K562 (cell line): ENCODE results near the gene RNF223. TPM values are rescaled to one million over a fixed set of nuclear protein-coding genes. Genes with fewer than 3 reads are reported as not detected.

Experiments
- CTBP1 ChIP-seq: fragments of 450-650 bp; IDR thresholded peaks from 2 replicates; pipeline ENCODE4 v1.6.1; 2016; ENCODE audit warnings: borderline replicate concordance
- E2F5 ChIP-seq: sonication (generic); formaldehyde crosslinking; IDR thresholded peaks from 2 replicates; pipeline ENCODE4 v1.8.0; 2022; ENCODE audit warnings: mild to moderate bottlenecking, missing genetic modification reagents
- ERF ChIP-seq: fragments of 450-650 bp; formaldehyde crosslinking; IDR thresholded peaks from 2 replicates; pipeline ENCODE4 v1.4.0; 2020; ENCODE audit warnings: mild to moderate bottlenecking, mixed read lengths
- HMGN3 ChIP-seq: IDR thresholded peaks from 2 replicates; pipeline ENCODE4 v1.6.1; 2011; ENCODE audit warnings: borderline replicate concordance, low read depth, mild to moderate bottlenecking, mixed read lengths, low read length; ENCODE audit not compliant: insufficient read length; ENCODE audit errors: extremely low read depth
- NR2C2 ChIP-seq, 2 experiments: fragments of 200-800 bp in 1 of 2; sonication (Bioruptor generic) in 1 of 2; sonication (generic) in 1 of 2; formaldehyde crosslinking in 1 of 2; IDR thresholded peaks; 2 replicates each; pipeline versions ENCODE4 v1.6.1 to v1.8.0; 2016 to 2022; ENCODE audit warnings: mild to moderate bottlenecking in 1 of 2, missing compliant biosample characterization in 1 of 2, missing genetic modification characterization in 1 of 2, missing genetic modification reagents in 1 of 2
- PRDM10 ChIP-seq: fragments of 450-650 bp; IDR thresholded peaks from 2 replicates; pipeline ENCODE4 v1.6.1; 2018; ENCODE audit not compliant: partially characterized antibody
- RCOR1 ChIP-seq, 2 experiments: IDR thresholded peaks; 2 replicates each; pipeline ENCODE4 v1.6.1; 2012; ENCODE audit warnings: low read depth in 2 of 2, low read length in 2 of 2, borderline replicate concordance in 1 of 2, improper control_type of control experiment in 1 of 2
- SPI1 ChIP-seq: IDR thresholded peaks from 2 replicates; pipeline ENCODE4 v1.6.1; 2011; ENCODE audit warnings: low read depth, low read length, control low read depth, borderline replicate concordance
- TBL1XR1 ChIP-seq, 2 experiments: IDR thresholded peaks; 2 replicates each; pipeline ENCODE4 v1.6.1; 2012; ENCODE audit warnings: improper control_type of control experiment in 2 of 2, low read length in 2 of 2, mild to moderate bottlenecking in 1 of 2
- ZFP1 ChIP-seq: fragments of 450-650 bp; formaldehyde crosslinking; IDR thresholded peaks from 2 replicates; pipeline ENCODE4 v1.4.0; 2020; ENCODE audit warnings: mild to moderate bottlenecking, mixed read lengths
- ZNF318 ChIP-seq, 2 experiments: fragments of 450-650 bp; IDR thresholded peaks; 2 replicates each; pipeline ENCODE4 v1.6.1; 2016; ENCODE audit warnings: mild to moderate bottlenecking in 2 of 2, borderline replicate concordance in 1 of 2, low read depth in 1 of 2, moderate library complexity in 1 of 2
- polyA plus RNA-seq, 8 experiments: library from polyadenylated mRNA; depleted of rRNA in 4 of 8; stranded (reverse) in 5 of 8; unstranded in 3 of 8; fragments of >200 nt; fragmentation: Nextera tagmentation in 2 of 8; fragmentation: Illumina TruSeq in 1 of 8; extraction: Ambion mirVana in 2 of 8; extraction: Trizol in 1 of 8; gene quantifications; 2 replicates each; pipeline versions ENCODE4 v1.2.1 to v1.2.3, GENCODE V29; 2011 to 2014; ENCODE audit warnings: inconsistent platforms in 1 of 8, missing spikeins in 1 of 8
- total RNA-seq, 7 experiments: library from RNA; depleted of rRNA in 6 of 7; stranded (reverse); fragments of >200 nt in 6 of 7; fragmentation: Illumina TruSeq in 2 of 7; extraction: Trizol in 2 of 7; gene quantifications; 2 replicates each; pipeline versions ENCODE4 v1.2.1 to v1.2.3, GENCODE V29; 2011 to 2021; ENCODE audit warnings: low replicate concordance in 1 of 7

The RNF223 gene
- total and polyA plus RNA-seq, 9 of the 15 experiments (the other 6 are each of a cell fraction or from before 2014, with no cell fraction given) = 0.04 to 0.32 TPM; not detected in 7

- TF ChIP-seq ZNF318 (IDR thresholded peaks at IDR 0.05; ENCODE audit: borderline replicate concordance in 1 of 2, low read depth in 1 of 2) = no peak
- TF ChIP-seq CTBP1 = peak; percentile 73
- TF ChIP-seq ZFP1 (CRISPR knock-in tag) = no peak
- peak; percentile 8 for TF ChIP-seq PRDM10
- TF ChIP-seq HMGN3 = peak; percentile 39
- TF ChIP-seq TBL1XR1 (IDR thresholded peaks at IDR 0.05; ENCODE audit: low read length in 2 of 2) = peak in 1 of 2 experiments; percentile 24; a peak in 1 of 4 replicates
- no peak for TF ChIP-seq E2F5 (CRISPR knock-in tag)
- TF ChIP-seq RCOR1 (IDR thresholded peaks at IDR 0.05; ENCODE audit: borderline replicate concordance in 1 of 2, low read depth in 2 of 2, low read length in 2 of 2) = 0 out of 4 replicates have a peak, but pooled peaks of 1 of the 2 experiments have one; percentile 68
- TF ChIP-seq ERF = 0 out of 2 replicates have a peak, but pooled peaks have one; percentile 53
- TF ChIP-seq NR2C2 (CRISPR knock-in tag; IDR thresholded peaks at IDR 0.05) = no peak
- TF ChIP-seq NR2C2 (tag; IDR thresholded peaks at IDR 0.05) = no peak
- TF ChIP-seq SPI1 = peak; percentile 88
Observed at GRCh38 chr1:1021010-1021919, 52.8 kb downstream of the RNF223 start (continued).
